GF-D8 (cell line): ENCODE measurements around the gene CHRM4.

Experiments used
- DNase-seq: peaks from one replicate; lab custom pipeline; 2025; lab: John Stamatoyannopoulos, UW

Gene CHRM4

GRCh38 chr11:46347637-46348311 is 43.8 kb downstream of the CHRM4 start:
- no peak for DNase-seq

GRCh38 chr11:46346886-46347636 is 44.5 kb downstream of the CHRM4 start, which contains the start of gene DGKZ:
DGKZ (plus strand) TSS chr11:46347463; CDS start chr11:46347660, 197 bp downstream.
- DNase-seq = peak; percentile 30

GRCh38 chr11:46345881-46346484 is 45.6 kb downstream of the CHRM4 start:
- no peak for DNase-seq

- DNase-seq = peak; percentile 57
These were observed 46.4 kb downstream of the CHRM4 start for GRCh38 chr11:46345131-46345597.

- DNase-seq = no peak
These were observed 48.1 kb downstream of the CHRM4 start for GRCh38 chr11:46343520-46343919.

GRCh38 chr11:46342239-46342638 is 49.3 kb downstream of the CHRM4 start:
- peak; percentile 71 for DNase-seq

GRCh38 chr11:46341454-46341853 is 50.1 kb downstream of the CHRM4 start:
- no peak for DNase-seq

- DNase-seq = no peak
These were observed 51.8 kb downstream of the CHRM4 start for GRCh38 chr11:46339816-46340215.

GRCh38 chr11:46338988-46339666 is 52.4 kb downstream of the CHRM4 start:
- DNase-seq = no peak

GRCh38 chr11:46338636-46338987 is 53.0 kb downstream of the CHRM4 start:
- no peak for DNase-seq

GRCh38 chr11:46337626-46338345 is 53.8 kb downstream of the CHRM4 start:
- no peak for DNase-seq

GRCh38 chr11:46336563-46337180 is 54.9 kb downstream of the CHRM4 start:
- DNase-seq = peak; percentile 68

GRCh38 chr11:46335890-46336562 is 55.5 kb downstream of the CHRM4 start:
- no peak for DNase-seq

GRCh38 chr11:46335271-46335670 is 56.3 kb downstream of the CHRM4 start:
- no peak for DNase-seq

GRCh38 chr11:46334211-46334610 is 57.4 kb downstream of the CHRM4 start:
- no peak for DNase-seq
